Cortex of kidney (tissue), 1 donor: Measurements from ENCODE around the gene ZP3.
"Not testable (repeated sequence)": the region's sequence is repeated elsewhere in the genome, so short reads cannot be mapped to it uniquely, and the experiment has no call there.

ENCODE experiments used
- DNase-seq: peaks from one replicate; lab custom pipeline; 2025; lab: John Stamatoyannopoulos, UW

The ZP3 gene

DNA sequence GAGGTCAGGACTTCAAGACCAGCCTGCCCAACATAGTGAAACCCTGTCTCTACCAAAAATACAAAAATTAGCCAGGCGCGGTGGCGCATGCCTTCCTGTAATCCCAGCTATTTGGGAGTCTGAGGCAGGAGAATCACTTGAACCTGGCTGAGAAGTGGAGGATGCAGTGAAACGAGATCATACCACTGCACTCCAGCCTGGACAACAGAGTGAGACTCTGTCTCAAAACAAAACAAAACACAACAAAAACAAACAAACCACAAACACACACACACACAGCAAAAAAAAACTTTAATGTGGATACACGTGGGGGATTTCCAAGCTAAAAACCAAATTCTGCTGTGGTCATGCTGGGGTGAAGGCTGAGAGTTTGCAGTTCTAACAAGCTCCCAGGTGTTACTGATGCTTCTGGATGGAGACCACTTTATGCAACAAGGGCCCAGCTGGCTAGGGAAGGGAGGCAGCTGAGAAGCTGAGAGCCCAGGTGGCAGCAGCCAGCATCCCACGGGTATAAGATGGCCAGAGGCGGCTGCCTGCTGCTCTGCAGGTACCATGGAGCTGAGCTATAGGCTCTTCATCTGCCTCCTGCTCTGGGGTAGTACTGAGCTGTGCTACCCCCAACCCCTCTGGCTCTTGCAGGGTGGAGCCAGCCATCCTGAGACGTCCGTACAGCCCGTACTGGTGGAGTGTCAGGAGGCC lies at the start of gene ZP3:
Gene ZP3 (plus strand): TSS at position 538 of the 699 bp plus-strand sequence. CDS start 15 bp downstream, at position 553.
- no peak for DNase-seq

DNA sequence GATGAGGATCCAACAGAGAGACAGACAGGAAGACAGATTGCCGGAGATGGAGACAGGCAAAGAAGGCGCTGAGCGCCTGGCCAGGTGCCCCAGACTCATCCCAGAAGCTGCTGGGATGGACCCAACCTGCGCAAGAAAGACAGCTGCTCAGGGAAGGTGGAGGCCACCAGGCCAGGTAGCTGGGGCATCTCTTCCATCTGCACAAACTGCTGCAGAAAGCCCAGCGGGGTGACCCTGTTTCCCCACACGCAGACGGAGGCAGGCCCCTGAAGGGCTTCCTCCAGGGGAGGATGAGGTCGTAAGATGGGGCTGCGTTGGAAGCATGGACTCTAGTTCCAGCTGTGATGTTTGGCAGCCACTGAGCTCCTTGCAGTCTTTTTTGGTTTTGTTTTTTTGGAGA lies 49.5 kb upstream of the ZP3 start:
- DNase-seq = no peak

DNA sequence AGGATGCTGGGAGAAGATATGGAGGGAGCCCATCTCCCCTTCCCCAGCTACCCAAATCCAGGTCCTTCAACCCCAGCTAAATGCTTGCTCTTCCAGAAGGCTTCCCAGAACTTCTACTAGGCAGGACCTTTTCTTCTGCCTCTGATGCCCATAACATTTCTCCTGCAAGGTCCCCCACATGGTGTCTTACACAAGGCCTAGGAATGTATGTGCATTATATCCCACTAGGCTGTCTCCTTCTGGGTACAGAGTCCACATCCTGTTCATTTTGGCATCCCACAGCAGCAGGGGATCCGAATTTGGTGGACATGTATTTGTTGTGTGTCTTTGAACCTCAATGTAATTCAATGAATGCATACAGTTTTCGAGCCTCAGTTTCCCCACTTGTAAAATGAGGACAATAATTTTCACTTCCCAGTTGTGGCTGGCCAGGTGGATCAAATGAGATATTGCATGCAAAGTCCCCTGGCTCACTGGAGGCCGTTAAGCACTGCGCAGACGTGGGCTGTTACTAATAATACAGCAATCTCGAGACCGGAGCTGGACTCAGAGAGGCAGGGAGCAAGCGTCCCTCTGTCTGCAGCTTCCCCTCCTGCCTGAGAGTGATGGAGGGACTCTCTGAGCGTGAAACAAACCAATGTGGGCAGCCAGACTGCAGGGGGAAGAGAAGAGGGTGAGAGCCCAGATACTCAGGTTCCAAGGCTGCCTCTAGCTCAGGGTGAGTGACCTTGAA lies 47.4 kb upstream of the ZP3 start:
- DNase-seq = no peak

DNA sequence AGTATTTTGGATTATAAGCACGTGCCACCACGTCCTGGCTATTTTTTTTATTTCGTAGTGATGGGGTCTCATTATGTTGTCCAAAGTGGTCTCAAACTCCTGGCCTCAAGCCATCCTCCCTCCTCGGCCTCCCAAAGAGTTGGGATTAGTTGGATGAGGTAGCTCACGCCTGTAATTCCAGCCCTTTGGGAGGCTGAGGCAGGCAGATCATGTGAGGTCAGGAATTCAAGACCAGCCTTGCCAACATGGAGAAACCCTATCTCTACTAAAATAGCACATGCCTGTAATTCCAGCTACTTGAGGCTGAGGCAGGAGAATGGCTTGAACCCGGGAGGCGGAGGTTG lies 44.2 kb upstream of the ZP3 start:
- DNase-seq = no peak

DNA sequence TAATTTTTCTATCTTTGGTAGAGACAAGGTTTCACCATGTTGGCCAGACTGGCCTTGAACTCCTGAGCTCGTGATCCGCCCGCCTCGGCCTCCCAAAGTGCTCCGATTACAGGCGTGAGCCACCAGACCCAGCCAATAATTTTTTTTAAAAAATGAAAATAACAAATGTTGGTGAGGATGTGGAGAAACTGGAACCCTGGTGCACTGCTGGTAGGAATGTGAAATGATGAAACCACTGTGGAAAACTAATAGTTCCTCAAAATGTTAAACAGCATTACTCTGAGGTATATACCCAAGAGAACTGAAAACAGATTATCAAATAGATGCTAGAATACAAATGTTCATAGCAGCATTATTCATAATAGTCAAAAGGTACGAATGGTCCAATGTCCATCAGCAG lies 42.9 kb upstream of the ZP3 start:
- DNase-seq = no peak

DNA sequence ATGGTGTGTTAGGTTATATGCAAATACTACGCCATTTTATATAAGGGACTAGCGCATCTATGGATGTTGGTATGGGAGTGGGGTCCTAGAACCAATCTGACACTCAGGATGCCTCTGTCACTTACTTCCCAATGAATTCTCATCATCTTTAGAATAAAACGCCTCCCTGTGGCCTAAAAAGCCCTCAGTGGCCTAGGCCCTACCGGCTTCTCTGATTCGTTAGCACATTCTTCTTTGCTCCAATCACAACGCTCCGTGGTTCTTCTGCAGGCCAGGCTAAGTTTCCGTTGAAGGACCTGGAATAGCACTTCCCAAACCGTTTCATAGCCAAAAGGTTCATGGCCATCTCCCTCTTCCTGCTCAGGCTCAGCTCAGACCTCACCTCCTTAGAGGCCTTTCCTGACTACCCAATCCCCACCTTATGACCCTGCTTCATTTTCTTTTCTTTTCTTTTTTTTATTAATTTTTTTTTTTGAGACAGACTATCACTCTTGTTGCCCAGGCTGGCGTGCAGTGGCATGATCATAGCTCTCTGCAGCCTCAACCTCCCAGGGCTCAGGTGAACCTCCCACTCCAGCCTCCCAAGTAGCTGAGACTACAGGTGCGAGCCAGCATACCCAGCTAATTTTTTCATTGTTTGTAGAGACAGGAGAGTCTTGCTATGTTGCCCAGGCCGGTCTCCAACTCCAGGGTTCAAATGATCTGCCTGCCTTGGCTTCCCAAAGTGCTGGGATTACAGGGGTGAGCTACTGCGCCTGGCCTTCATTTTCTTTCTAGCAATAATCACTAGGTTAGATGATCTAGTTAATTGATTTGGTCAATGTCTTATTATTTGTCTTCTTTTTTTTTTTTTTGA lies 41.4 kb upstream of the ZP3 start:
- DNase-seq = no peak

DNA sequence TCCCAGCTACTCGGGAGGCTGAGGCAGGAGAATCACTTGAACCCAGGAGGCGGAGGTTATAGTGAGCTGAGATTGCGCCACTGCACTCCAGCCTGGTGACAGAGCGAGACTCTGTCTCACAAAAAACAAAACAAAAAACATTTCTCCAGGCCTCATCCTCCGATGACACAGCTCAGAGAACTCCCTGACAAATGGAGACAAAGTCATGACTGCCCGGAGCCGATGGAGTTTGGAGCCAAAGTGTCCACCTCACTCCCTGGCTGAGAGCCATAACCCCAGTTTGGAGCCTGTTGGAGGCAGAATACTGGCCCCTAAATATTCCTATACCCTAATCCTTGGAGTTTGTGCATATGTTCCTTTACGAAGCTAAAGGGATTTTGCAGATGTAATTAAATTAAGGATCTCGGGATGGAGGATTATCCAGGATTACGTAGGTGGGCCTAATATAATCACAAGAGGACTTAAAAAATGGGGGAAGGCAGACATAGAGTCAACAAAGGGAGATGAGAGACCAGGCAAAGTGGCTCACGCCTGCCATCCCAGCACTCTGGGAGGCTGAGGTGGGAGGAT lies 38.0 kb upstream of the ZP3 start:
- DNase-seq = no peak

DNA sequence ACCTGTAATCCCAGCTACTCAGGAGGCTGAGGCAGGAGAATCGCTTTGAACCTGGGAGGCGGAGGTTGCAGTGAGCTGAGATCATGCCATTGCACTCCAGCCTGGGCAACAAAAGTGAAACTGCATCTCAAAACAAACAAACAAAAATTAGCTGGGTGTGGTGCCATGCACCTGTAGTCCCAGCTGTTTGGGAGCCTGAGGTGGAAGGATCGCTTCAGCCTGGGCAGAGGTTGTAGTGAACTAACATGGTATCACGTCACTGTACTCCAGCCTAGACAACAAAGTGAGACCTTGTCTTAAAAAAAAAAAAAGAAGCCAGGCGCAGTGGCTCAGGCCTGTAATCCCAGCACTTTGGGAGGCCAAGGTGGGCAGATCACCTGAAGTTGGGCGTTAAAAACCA lies 37.0 kb upstream of the ZP3 start:
- not testable (repeated sequence) for DNase-seq

DNA sequence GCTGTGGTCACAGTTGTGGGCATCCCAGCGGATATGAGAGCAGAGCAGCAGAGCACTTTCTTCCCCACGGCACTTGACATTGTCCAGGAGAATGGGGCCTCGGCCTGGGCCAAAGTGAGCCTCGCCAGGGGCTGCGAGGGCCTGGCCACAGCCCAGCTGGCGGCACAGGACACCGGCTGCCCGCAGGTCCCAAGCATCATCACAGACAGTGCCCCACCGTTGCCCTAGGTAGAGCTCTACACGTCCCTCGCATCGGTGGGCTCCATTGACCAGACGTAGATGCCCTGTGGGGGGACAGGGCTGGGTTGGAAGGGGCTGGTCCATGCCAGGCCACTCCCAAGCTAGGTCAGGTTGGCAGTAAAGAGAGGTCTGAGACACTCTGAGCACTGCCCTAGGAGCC lies 34.7 kb upstream of the ZP3 start:
- DNase-seq = no peak

DNA sequence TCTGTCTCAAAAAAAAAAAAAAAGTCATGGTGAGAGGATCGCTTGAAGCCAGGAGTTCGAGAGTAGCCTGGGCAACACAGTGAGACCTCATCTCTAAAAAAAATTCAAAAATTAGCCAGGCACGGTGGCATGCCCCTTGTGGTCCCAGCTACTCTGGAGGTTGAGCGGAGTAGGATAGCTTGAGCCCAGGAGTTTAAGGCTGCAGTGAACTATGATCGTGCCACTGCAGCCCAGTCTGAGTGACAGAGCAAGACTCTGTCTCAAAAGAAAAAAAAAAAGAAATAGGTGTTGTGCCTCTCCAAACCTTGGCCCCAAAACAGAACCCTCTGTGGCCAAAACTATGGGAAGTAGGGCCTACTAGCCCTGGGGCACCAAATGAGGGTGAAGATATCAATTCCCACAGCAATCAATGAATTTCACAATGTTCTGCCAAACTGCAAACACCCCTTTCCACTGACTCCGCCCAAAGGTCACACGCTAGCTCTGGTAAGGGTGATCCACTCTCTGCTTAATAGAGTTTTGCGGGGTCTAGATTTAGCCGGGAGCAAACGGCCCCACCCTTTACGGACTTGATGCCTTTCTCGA lies 32.1 kb upstream of the ZP3 start:
- no peak for DNase-seq

DNA sequence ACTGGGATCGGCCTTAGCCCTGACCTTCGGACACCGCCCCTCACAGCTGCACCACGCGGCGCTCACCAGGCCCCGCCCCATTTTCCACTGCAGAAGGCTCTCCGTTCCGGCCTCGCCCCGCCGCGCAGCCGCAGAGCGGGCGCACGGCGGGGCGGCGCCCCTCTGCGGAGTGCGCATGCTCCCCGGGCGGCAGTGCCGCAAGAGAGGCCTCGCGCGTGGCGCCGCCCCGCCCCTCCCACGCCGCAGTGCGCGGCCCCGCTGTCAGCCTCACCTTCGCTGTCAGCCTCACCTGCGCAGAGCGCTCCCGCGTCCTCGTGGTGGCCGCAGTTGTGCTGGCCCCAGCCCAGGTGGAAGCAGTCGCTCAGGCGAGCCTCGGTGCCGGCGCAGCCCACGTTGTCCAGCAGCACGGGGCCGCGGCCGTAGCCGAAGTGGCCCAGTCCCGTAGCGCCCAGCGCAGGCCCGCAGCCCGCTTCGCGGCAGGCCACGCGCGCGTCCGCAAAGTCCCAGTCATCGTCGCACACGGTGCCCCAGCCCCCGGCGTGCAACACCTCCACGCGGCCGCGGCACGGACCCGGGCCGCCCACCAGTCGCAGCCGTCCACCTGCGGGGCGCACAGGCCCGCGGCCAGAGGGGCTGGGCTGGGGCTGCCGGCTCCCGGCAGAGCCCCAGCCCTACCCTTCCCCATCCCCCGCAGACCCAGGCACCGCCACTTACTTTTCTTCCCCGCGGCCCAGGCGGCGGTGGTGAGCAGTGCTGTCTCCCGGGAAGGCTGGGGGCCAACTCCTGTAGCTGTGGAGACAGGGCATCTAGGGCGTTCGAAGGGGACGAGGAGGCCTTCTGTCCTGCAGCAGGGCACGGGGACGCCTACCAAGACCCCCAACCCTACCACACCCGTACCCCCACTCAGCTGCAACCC lies 31.4 kb upstream of the ZP3 start:
- DNase-seq = peak; percentile 30

DNA sequence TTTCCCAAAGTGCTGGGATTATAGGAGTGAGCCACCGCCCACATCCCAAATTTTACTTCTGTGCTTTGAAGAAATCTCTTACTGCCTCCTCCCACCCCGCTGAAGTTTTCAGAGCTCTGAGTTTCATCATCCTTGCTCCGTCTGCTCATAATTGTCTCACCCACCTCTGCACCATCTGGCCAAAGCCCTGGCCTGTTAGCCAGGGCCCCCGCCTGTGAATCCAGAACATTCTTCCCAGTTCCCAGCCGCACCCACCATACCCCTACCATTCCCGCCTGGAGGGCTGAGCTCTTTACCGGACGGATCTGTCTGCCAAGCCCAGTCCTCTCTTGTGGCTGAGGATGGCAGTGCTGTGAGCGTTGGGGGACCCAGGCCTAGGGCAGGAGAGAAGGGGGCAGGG lies 29.8 kb upstream of the ZP3 start:
- DNase-seq = no peak

DNA sequence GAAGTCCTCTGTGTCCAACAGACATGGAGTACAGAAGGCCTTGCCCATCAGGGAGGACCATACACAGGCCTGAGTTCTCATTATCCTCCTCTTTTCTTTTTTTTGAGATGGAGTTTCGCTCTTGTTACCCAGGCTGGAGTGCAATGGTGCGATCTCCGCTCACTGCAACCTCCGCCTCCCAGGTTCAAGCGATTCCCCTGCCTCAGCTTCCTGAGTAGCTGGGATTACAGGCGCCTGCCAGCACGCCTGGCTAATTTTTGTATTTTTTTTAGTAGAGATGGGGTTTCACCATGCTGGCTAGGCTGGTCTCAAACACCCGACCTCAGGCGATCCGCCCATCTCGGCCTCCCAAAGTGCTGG lies 29.2 kb upstream of the ZP3 start:
- not testable (repeated sequence) for DNase-seq

DNA sequence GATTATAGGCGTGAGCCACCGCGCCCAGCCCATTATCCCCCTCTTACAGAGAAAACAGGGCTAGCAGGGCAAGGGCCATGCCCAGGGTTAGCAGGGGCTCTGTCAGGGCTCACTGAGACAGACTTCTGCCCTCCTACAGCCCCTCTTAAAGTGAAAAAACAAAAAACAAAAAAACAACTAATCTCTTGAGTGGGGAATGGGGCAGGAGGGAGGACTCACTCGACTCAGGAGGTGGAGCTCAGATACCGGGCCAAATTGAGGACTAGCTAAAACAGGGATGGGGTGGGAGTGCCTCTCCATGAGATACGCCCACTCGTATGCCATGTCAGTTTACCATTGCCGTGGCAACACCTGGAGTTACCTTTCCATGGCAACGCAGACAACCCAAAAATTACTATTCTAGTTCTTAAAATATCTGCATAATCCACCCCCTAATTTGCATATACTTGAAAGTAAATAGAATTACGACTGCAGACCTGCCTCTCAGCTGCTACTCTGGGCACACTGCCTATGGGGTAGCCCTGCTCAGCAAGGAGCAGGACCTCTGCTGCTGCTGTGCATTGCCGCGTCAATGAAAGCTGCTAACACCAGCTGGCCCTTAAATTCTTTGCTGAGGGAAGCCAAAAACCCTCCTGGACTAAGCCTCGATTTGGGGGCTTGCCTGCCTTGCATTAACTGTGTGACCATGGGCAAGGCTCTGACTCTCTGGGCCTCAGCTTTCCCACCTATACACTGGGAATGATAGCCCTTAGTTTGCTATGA lies 28.6 kb upstream of the ZP3 start:
- no peak for DNase-seq

DNA sequence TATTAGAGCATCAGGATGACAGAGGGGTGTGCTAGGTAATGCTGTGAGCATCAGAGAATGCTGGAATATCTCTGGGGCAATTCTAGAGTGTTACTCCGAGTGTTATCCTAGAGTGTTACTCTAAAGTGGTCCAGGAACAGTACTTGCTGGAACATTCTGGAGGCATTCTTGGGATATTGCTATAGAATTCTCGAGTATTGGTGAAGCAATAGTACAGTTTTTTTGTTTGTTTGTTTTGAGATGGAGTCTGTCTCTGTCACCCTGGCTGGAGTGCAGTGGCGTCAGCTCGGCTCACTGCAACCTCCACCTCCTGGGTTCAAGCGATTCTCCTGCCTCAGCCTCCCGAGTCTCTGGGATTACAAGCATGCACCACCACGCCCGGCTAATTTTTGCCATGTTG lies 27.9 kb upstream of the ZP3 start:
- no peak for DNase-seq

DNA sequence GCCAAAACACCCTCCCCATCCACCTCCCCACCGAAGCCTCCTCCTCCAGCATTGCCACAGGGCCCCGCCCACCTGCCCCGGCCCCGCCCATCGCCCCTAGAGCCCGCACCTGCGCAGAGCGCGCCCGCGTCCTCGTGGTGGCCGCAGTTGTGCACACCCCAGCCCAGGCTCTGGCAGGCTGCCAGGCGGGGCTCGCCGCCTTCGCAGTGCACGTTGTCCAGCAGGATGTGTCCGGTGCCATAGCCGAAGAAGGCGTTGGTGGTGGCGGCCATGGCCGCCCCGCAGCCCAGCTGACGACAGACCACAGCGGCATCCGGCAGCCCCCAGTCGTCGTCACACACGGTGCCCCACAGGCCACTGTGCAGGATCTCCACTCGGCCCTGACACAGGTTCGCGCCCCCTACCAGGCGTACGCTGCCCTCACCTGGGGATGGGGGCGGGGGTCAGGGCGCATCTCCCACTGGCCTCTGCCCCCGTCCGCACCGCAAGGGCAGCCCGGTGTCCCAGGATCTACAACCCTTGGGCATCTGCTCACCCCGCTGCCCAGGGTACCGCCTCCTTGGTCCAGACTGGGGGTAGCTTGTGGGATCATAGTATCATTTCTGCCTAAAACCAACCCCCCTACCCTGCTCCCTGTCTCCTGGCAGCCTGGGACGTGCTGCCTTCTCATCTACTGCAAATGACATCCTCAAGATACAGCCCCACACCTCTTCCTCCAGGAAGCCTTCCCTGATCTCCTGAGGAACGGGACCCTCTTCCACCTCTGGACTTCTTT lies 27.2 kb upstream of the ZP3 start:
- DNase-seq = no peak

DNA sequence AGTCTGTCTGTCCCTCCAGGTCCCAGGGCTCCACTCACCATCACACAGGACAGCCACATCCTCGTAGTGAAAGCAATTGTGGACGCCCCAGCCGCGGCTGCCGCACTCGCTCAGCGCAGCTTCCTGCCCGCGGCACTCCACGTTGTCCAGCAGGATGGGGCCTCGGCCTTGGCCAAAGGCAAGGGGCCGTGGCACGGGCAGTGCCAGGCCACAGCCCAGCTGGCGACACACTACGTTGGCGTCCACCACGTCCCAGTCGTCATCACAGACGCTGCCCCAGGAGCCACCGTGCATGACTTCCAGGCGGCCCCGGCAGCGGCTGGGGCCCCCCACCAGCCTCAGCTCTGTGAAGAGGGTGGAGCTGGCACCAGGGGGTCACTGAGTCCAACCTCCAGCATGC lies 24.5 kb upstream of the ZP3 start:
- no peak for DNase-seq

DNA sequence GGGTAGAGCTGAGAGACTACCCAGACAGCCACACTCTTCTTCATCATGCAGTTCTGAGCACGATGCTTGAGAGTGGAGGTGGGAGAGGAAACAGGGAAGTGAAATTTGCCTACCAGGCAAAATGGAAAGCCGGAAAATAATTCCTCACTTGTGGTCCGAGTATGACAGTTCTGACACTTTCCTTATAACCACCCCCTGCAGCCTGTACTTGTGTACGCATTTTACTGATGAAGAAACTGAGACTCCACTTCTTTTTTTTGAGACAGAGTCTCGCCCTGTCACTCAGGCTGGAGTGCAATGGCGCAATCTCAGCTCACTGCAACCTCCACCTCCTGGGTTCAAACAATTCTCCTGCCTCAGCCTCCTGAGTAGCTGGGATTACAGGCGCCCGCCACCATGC lies 21.7 kb upstream of the ZP3 start:
- not testable (repeated sequence) for DNase-seq

DNA sequence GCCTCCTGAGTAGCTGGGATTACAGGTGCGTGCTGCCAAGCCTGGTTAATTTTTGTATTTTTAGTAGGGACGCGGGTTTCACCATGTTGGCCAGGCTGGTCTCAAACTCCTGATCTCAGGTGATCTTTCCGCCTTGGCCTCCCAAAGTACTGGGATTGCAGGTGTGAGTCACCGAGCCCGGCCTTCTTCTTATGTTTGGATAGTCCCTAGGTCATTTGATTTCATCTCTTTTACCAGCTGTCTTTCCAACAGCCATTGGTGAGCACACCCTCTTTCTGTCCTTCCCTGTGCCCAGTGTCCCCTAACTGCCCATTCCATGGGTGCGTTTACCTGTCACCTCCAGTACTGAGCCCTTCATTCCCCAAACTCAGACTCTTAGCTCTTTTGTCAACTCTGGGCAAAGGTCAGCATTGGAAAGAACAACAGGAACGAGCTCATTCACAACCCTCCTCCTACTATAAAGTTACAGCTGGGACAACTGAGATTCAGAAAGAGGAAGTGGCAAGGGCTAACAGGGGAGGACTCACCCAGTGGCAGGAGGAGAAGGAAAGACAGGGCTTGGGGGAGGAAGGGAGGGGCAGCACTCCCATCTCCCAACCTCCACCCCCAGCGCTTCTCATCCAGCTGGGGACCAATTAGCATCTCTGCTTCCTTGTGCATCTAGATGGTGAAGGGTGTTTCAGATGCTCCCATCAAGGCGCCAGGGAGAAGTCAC lies 20.8 kb upstream of the ZP3 start:
- DNase-seq = no peak
